SK-N-SH (cell line): Measurements from ENCODE around the gene DDRGK1. TPM values are rescaled to one million over a fixed set of nuclear protein-coding genes. Genes with fewer than 3 reads are reported as not detected.

Source experiments
- CTCF ChIA-PET: fragments of 300-600, 350-600 bp; formaldehyde crosslinking; extraction: SDS; loops from one replicate; lab custom pipeline; 2021; lab: Yijun Ruan, JAX
- POLR2A ChIA-PET: fragments of 350-600 bp; sonication (Branson Sonifier 250); formaldehyde crosslinking; extraction: SDS; loops from one replicate; lab custom pipeline; 2020; ENCODE audit warnings: antibody characterized with exemption, inconsistent platforms; lab: Yijun Ruan, JAX
- DNase-seq: peaks from one replicate; pipeline ENCODE4 v3.0.0; 2012
- H2AFZ ChIP-seq: fragments of 200-600 bp; sonication (generic); 2 replicates; pipeline ENCODE4 v1.8.1; 2016; ENCODE audit warnings: antibody characterized with exemption, mild to moderate bottlenecking, low read depth
- H3F3A ChIP-seq: fragments of 200-600 bp; sonication (generic); replicated peaks from 2 replicates; pipeline ENCODE3; 2016; ENCODE audit warnings: antibody characterized with exemption, mild to moderate bottlenecking; ENCODE audit not compliant: insufficient read depth
- H3K27ac ChIP-seq, 2 experiments: fragments of 200-500 bp in 1 of 2; fragments of 200-600 bp in 1 of 2; sonication (Bioruptor generic) in 1 of 2; sonication (generic), shearing (Covaris generic) in 1 of 2; 2 replicates each; pipeline versions ENCODE4 v1.5.1 to v1.6.1; 2014 to 2016; ENCODE audit warnings: low read depth in 2 of 2, inconsistent platforms in 1 of 2, low read length in 1 of 2, mild to moderate bottlenecking in 1 of 2, mixed read lengths in 1 of 2
- H3K27me3 ChIP-seq: fragments of 200-600 bp; sonication (generic), shearing (Covaris generic); 2 replicates; pipeline ENCODE4 v1.6.1; 2016; ENCODE audit warnings: mixed run types; ENCODE audit not compliant: insufficient read depth
- H3K36me3 ChIP-seq, 2 experiments: fragments of 200-500 bp in 1 of 2; fragments of 200-600 bp in 1 of 2; sonication (Bioruptor generic) in 1 of 2; sonication (generic) in 1 of 2; replicated peaks in 1 of 2; 2 replicates each; pipeline versions ENCODE3 to v1.5.1; 2014 to 2016; ENCODE audit warnings: low read length in 1 of 2, mild to moderate bottlenecking in 1 of 2; ENCODE audit not compliant: insufficient read depth in 2 of 2, control insufficient read depth in 1 of 2
- H3K4me1 ChIP-seq, 2 experiments: fragments of 200-500 bp in 1 of 2; fragments of 200-600 bp in 1 of 2; sonication (Bioruptor generic) in 1 of 2; sonication (generic), shearing (Covaris generic) in 1 of 2; 2 replicates each; pipeline versions ENCODE4 v1.5.1 to v1.6.1; 2014 to 2016; ENCODE audit warnings: low read depth in 1 of 2, low read length in 1 of 2, mixed run types in 1 of 2; ENCODE audit not compliant: insufficient read depth in 2 of 2, control insufficient read depth in 1 of 2
- H3K4me2 ChIP-seq: fragments of 200-600 bp; sonication (generic), shearing (Covaris generic); 2 replicates; pipeline ENCODE4 v1.6.1; 2017; ENCODE audit warnings: mixed run types
- H3K4me3 ChIP-seq, 2 experiments: fragments of 200-500 bp in 1 of 2; fragments of 200-600 bp in 1 of 2; sonication (Bioruptor generic) in 1 of 2; sonication (generic), shearing (Covaris generic) in 1 of 2; 2 replicates each; pipeline versions ENCODE4 v1.5.1 to v1.8.1; 2014 to 2016; ENCODE audit warnings: low read depth in 2 of 2, inconsistent platforms in 1 of 2, low read length in 1 of 2, mild to moderate bottlenecking in 1 of 2, mixed read lengths in 1 of 2, moderate library complexity in 1 of 2
- H3K79me2 ChIP-seq: fragments of 200-600 bp; sonication (generic); 2 replicates; pipeline ENCODE4 v1.8.1; 2017; ENCODE audit warnings: mild to moderate bottlenecking; ENCODE audit not compliant: insufficient read depth
- H3K9ac ChIP-seq: fragments of 200-600 bp; sonication (generic); 2 replicates; pipeline ENCODE4 v1.6.1; 2017; ENCODE audit warnings: mixed run types
- H3K9me2 ChIP-seq: fragments of 200-600 bp; sonication (generic); 2 replicates; pipeline ENCODE4 v1.6.1; 2017; ENCODE audit warnings: mixed run types
- H3K9me3 ChIP-seq: fragments of 200-600 bp; sonication (generic); 2 replicates; pipeline ENCODE4 v1.6.1; 2017; ENCODE audit warnings: mixed run types, mild to moderate bottlenecking, moderate library complexity
- H4K20me1 ChIP-seq: fragments of 200-600 bp; sonication (generic); 2 replicates; pipeline ENCODE4 v1.6.1; 2017; ENCODE audit warnings: mild to moderate bottlenecking, mixed run types; ENCODE audit not compliant: insufficient read depth
- CHD2 ChIP-seq: fragments of 150-350 bp; IDR thresholded peaks from 2 replicates; pipeline ENCODE4 v1.6.1; 2018; ENCODE audit warnings: low read length; ENCODE audit not compliant: partially characterized antibody
- EP300 ChIP-seq, 2 experiments: IDR thresholded peaks; 2 replicates each; pipeline versions ENCODE4 v1.4.0 to v1.6.1; 2012; ENCODE audit warnings: borderline replicate concordance in 1 of 2, low read depth in 1 of 2, low read length in 1 of 2
- FOSL2 ChIP-seq: IDR thresholded peaks from 2 replicates; pipeline ENCODE4 v1.4.0; 2012; ENCODE audit warnings: low read depth, mild to moderate bottlenecking, moderate library complexity, borderline replicate concordance
- MEF2A ChIP-seq: IDR thresholded peaks from 2 replicates; pipeline ENCODE4 v1.4.0; 2012; ENCODE audit warnings: low read depth, borderline replicate concordance
- NRF1 ChIP-seq: IDR thresholded peaks from 2 replicates; pipeline ENCODE4 v1.6.1; 2012; ENCODE audit warnings: low read depth, mild to moderate bottlenecking, low read length
- RAD21 ChIP-seq: IDR thresholded peaks from 2 replicates; pipeline ENCODE4 v1.6.1; 2012; ENCODE audit warnings: mild to moderate bottlenecking, low read length
- RCOR1 ChIP-seq: fragments of 150-350 bp; IDR thresholded peaks from 2 replicates; pipeline ENCODE4 v1.6.1; 2017; ENCODE audit warnings: antibody characterized with exemption, low read length
- RFX5 ChIP-seq: IDR thresholded peaks from 2 replicates; pipeline ENCODE4 v1.6.1; 2012; ENCODE audit warnings: mild to moderate bottlenecking, improper control_type of control experiment, low read length
- SIN3A ChIP-seq: IDR thresholded peaks from 2 replicates; pipeline ENCODE4 v1.6.1; 2012; ENCODE audit warnings: low read depth, mild to moderate bottlenecking, low read length, moderate library complexity, borderline replicate concordance
- TAF1 ChIP-seq: IDR thresholded peaks from 2 replicates; pipeline ENCODE4 v1.6.1; 2012; ENCODE audit warnings: low read depth, mild to moderate bottlenecking, low read length, moderate library complexity, borderline replicate concordance
- WGBS: methylation state at CpG from one replicate; pipeline ENCODE4 v1.1.6; 2017; ENCODE audit warnings: low lambda C conversion rate; 5-methylcytosine and 5-hydroxymethylcytosine counted together
- polyA plus RNA-seq, 3 experiments: library from polyadenylated mRNA; depleted of rRNA; stranded (reverse); fragments of >200 nt; gene quantifications; 2 replicates each; pipeline ENCODE4 v1.2.3, GENCODE V29; 2012
- TF ChIP-seq, protein P1 (sequence below): fragments of 150-350 bp; IDR thresholded peaks from 2 replicates; pipeline ENCODE4 v1.6.1; 2016; ENCODE audit warnings: mild to moderate bottlenecking, low read depth, low read length
- TF ChIP-seq, protein P2 (sequence below): IDR thresholded peaks from 2 replicates; pipeline ENCODE4; 2012
- TF ChIP-seq, protein P3 (sequence below): IDR thresholded peaks from 2 replicates; pipeline ENCODE4 v1.6.1; 2012; ENCODE audit warnings: mild to moderate bottlenecking, low read depth, low read length, moderate library complexity
- TF ChIP-seq, protein P4 (sequence below): fragments of 200-600 bp; sonication (generic); IDR thresholded peaks from 2 replicates; pipeline ENCODE4 v1.6.1; 2017; ENCODE audit warnings: antibody characterized with exemption, mild to moderate bottlenecking, moderate library complexity
- TF ChIP-seq, protein P5 (sequence below): IDR thresholded peaks from 2 replicates; pipeline ENCODE4 v1.4.0; 2012; ENCODE audit warnings: low read depth, borderline replicate concordance
- TF ChIP-seq, protein P6 (sequence below): IDR thresholded peaks from 2 replicates; pipeline ENCODE4 v1.4.0; 2012; ENCODE audit warnings: low read depth

DDRGK1 gene
- polyA plus RNA-seq, 1 of the 3 experiments (the other 2 are of a cell fraction): 70.6 TPM

DNA sequence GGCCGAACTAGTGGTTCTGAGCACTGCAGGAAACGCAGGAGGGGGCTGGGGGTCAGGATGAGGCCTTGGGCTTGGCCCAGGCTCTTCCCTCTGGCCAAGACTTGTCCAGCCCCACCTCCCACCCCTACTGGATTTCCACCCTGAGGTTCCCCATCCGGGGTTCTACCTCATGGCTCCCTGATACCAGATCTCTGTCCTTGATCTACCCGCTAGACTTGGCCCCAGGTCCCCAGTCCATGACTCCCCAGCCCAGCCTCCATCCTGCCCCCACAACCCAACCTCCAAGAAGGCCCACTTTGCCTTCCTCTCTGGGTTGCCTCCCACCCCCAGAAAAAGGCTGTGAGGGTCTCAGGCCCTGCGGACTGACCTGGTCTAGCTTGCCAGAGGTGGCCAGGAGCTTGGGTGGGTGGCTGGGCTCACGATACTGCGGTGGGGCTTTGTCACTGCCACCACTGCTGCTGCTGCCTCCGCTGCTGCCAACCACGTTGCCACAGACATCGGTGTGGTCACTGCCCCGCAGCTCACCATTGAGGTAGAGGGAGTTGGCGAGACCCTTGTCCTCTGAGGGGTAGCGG lies 38.1 kb downstream of the DDRGK1 start:
- H3K27me3 ChIP-seq: no peaks in the 10 kb centered on the region
- no peak overlapping the region for H3K27ac ChIP-seq
- no peak overlapping the region for H3K4me2 ChIP-seq
- no peaks in the 10 kb centered on the region for H3K9me3 ChIP-seq
- ChIA-PET CTCF (interaction anchor here (0.7 kb wide), 1 partner anchor 28 kb away, joined by 3 read pairs; no protein-coding TSS in a partner anchor), POLR2A (no interaction called here)
- H3K9me2 ChIP-seq: no peaks in the 10 kb centered on the region
- no peaks in the 10 kb centered on the region for H4K20me1 ChIP-seq
- H3K9ac ChIP-seq: no peak overlapping the region
- no peak overlapping the region for H3K4me3 ChIP-seq
- peaks cover 6% of the 10 kb centered on the region for H3F3A ChIP-seq
- H3K79me2 ChIP-seq: no peaks in the 10 kb centered on the region
- TF ChIP-seq, protein P1, sequence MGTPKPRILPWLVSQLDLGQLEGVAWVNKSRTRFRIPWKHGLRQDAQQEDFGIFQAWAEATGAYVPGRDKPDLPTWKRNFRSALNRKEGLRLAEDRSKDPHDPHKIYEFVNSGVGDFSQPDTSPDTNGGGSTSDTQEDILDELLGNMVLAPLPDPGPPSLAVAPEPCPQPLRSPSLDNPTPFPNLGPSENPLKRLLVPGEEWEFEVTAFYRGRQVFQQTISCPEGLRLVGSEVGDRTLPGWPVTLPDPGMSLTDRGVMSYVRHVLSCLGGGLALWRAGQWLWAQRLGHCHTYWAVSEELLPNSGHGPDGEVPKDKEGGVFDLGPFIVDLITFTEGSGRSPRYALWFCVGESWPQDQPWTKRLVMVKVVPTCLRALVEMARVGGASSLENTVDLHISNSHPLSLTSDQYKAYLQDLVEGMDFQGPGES: no peak
- TF ChIP-seq RAD21 (no peak), TAF1 (no peak), MEF2A (no peak), RCOR1 (no peak), NRF1 (no peak), SIN3A (no peak), RFX5 (no peak), FOSL2 (no peak), CHD2 (no peak), EP300 (IDR thresholded peaks at IDR 0.05; ENCODE audit: borderline replicate concordance in 1 of 2, low read depth in 1 of 2, low read length in 1 of 2) (no peak)
- TF ChIP-seq, protein P2, sequence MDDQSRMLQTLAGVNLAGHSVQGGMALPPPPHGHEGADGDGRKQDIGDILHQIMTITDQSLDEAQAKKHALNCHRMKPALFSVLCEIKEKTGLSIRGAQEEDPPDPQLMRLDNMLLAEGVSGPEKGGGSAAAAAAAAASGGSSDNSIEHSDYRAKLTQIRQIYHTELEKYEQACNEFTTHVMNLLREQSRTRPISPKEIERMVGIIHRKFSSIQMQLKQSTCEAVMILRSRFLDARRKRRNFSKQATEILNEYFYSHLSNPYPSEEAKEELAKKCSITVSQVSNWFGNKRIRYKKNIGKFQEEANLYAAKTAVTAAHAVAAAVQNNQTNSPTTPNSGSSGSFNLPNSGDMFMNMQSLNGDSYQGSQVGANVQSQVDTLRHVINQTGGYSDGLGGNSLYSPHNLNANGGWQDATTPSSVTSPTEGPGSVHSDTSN: no peak
- TF ChIP-seq, protein P3, sequence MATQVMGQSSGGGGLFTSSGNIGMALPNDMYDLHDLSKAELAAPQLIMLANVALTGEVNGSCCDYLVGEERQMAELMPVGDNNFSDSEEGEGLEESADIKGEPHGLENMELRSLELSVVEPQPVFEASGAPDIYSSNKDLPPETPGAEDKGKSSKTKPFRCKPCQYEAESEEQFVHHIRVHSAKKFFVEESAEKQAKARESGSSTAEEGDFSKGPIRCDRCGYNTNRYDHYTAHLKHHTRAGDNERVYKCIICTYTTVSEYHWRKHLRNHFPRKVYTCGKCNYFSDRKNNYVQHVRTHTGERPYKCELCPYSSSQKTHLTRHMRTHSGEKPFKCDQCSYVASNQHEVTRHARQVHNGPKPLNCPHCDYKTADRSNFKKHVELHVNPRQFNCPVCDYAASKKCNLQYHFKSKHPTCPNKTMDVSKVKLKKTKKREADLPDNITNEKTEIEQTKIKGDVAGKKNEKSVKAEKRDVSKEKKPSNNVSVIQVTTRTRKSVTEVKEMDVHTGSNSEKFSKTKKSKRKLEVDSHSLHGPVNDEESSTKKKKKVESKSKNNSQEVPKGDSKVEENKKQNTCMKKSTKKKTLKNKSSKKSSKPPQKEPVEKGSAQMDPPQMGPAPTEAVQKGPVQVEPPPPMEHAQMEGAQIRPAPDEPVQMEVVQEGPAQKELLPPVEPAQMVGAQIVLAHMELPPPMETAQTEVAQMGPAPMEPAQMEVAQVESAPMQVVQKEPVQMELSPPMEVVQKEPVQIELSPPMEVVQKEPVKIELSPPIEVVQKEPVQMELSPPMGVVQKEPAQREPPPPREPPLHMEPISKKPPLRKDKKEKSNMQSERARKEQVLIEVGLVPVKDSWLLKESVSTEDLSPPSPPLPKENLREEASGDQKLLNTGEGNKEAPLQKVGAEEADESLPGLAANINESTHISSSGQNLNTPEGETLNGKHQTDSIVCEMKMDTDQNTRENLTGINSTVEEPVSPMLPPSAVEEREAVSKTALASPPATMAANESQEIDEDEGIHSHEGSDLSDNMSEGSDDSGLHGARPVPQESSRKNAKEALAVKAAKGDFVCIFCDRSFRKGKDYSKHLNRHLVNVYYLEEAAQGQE: no peak
- TF ChIP-seq, protein P4, sequence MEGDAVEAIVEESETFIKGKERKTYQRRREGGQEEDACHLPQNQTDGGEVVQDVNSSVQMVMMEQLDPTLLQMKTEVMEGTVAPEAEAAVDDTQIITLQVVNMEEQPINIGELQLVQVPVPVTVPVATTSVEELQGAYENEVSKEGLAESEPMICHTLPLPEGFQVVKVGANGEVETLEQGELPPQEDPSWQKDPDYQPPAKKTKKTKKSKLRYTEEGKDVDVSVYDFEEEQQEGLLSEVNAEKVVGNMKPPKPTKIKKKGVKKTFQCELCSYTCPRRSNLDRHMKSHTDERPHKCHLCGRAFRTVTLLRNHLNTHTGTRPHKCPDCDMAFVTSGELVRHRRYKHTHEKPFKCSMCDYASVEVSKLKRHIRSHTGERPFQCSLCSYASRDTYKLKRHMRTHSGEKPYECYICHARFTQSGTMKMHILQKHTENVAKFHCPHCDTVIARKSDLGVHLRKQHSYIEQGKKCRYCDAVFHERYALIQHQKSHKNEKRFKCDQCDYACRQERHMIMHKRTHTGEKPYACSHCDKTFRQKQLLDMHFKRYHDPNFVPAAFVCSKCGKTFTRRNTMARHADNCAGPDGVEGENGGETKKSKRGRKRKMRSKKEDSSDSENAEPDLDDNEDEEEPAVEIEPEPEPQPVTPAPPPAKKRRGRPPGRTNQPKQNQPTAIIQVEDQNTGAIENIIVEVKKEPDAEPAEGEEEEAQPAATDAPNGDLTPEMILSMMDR: no peak
- TF ChIP-seq, protein P5, sequence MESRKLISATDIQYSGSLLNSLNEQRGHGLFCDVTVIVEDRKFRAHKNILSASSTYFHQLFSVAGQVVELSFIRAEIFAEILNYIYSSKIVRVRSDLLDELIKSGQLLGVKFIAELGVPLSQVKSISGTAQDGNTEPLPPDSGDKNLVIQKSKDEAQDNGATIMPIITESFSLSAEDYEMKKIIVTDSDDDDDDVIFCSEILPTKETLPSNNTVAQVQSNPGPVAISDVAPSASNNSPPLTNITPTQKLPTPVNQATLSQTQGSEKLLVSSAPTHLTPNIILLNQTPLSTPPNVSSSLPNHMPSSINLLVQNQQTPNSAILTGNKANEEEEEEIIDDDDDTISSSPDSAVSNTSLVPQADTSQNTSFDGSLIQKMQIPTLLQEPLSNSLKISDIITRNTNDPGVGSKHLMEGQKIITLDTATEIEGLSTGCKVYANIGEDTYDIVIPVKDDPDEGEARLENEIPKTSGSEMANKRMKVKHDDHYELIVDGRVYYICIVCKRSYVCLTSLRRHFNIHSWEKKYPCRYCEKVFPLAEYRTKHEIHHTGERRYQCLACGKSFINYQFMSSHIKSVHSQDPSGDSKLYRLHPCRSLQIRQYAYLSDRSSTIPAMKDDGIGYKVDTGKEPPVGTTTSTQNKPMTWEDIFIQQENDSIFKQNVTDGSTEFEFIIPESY: no peak
- TF ChIP-seq, protein P6, sequence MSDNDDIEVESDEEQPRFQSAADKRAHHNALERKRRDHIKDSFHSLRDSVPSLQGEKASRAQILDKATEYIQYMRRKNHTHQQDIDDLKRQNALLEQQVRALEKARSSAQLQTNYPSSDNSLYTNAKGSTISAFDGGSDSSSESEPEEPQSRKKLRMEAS: no peak
- H3K36me3 ChIP-seq: no peaks in the 10 kb centered on the region
- WGBS: 80% methylated on average over 8 of the region's 13 CpGs
- DNase-seq: peak; percentile 26
- H2AFZ ChIP-seq: no peak overlapping the region
- peaks cover 0 to 5% of the 10 kb centered on the region in 2 experiments; a peak in 1 of 4 replicates for H3K4me1 ChIP-seq
